ENCODE measurements around the gene SEMG1.

SEMG1 gene

GRCh38 chr20:45223136-45223535, 16.3 kb downstream of the SEMG1 start:
- no peak for DNase-seq

GRCh38 chr20:45226287-45226686, 19.5 kb downstream of the SEMG1 start:
- DNase-seq = no peak

GRCh38 chr20:45229264-45230056, 22.6 kb downstream of the SEMG1 start:
- no peak for DNase-seq

- DNase-seq = no peak
These were observed 23.8 kb downstream of the SEMG1 start for GRCh38 chr20:45230631-45231030.

- DNase-seq = peak; percentile 2
These were observed 29.2 kb downstream of the SEMG1 start for GRCh38 chr20:45235995-45236394.

- no peak for DNase-seq
These were observed 31.3 kb downstream of the SEMG1 start for GRCh38 chr20:45238139-45238538.

- DNase-seq = no peak
These were observed 39.3 kb downstream of the SEMG1 start for GRCh38 chr20:45246109-45246508.

- DNase-seq = no peak
These were observed 41.0 kb downstream of the SEMG1 start for GRCh38 chr20:45247865-45248264.

- no peak for DNase-seq
These were observed 41.8 kb downstream of the SEMG1 start for GRCh38 chr20:45248609-45249008.

GRCh38 chr20:45251884-45252560, 45.2 kb downstream of the SEMG1 start:
- no peak for DNase-seq

- DNase-seq = no peak
These were observed 46.4 kb downstream of the SEMG1 start for GRCh38 chr20:45253261-45253660.

- DNase-seq = peak; percentile 37
These were observed 47.8 kb downstream of the SEMG1 start, which contains the start of gene SLPI for GRCh38 chr20:45254383-45255262. Gene SLPI (minus strand): TSS chr20:45254564. CDS start chr20:45254543, 21 bp downstream.

GRCh38 chr20:45257161-45257560, 50.3 kb downstream of the SEMG1 start:
- DNase-seq = no peak

- DNase-seq = no peak
These were observed 50.9 kb downstream of the SEMG1 start for GRCh38 chr20:45257711-45258110.

GRCh38 chr20:45258259-45258658, 51.4 kb downstream of the SEMG1 start:
- no peak for DNase-seq

- no peak for DNase-seq
These were observed 51.8 kb downstream of the SEMG1 start for GRCh38 chr20:45258664-45259063.

Data from kidney glomerular epithelial cell (primary cell).